Smooth muscle cell of the brain vasculature (primary cell): ENCODE measurements around the gene TSPAN9.
A peak's percentile ranks its signal among the peaks of the same experiment; 100 is the strongest.

Experiments used
- DNase-seq: peaks from one replicate; pipeline ENCODE4 v3.0.0-alpha.2; 2012; ENCODE audit warnings: low read depth, low spot score

TSPAN9 gene

GRCh38 chr12:3274664-3275063 is 197.5 kb downstream of the TSPAN9 start:
- DNase-seq: no peak

- peak; percentile 51 for DNase-seq
These were observed 198.2 kb downstream of the TSPAN9 start for GRCh38 chr12:3275171-3276041.

- no peak for DNase-seq
These were observed 199.0 kb downstream of the TSPAN9 start for GRCh38 chr12:3276226-3276625.

GRCh38 chr12:3277306-3277943 is 200.2 kb downstream of the TSPAN9 start:
- no peak for DNase-seq

GRCh38 chr12:3278681-3279414 is 201.7 kb downstream of the TSPAN9 start:
- DNase-seq: no peak

GRCh38 chr12:3279415-3279780 is 202.2 kb downstream of the TSPAN9 start:
- no peak for DNase-seq

- DNase-seq: no peak
These were observed 202.7 kb downstream of the TSPAN9 start for GRCh38 chr12:3279832-3280231.

GRCh38 chr12:3280967-3281366 is 203.8 kb downstream of the TSPAN9 start:
- no peak for DNase-seq

GRCh38 chr12:3281588-3282383 is 204.6 kb downstream of the TSPAN9 start:
- no peak for DNase-seq

GRCh38 chr12:3282384-3282670 is 205.1 kb downstream of the TSPAN9 start:
- DNase-seq: no peak

GRCh38 chr12:3283137-3283680 is 206.0 kb downstream of the TSPAN9 start:
- DNase-seq: no peak

GRCh38 chr12:3284405-3284804 is 207.2 kb downstream of the TSPAN9 start:
- DNase-seq: no peak

- no peak for DNase-seq
These were observed 208.4 kb downstream of the TSPAN9 start for GRCh38 chr12:3285570-3285969.

GRCh38 chr12:3288690-3289089 is 211.5 kb downstream of the TSPAN9 start:
- no peak for DNase-seq

- no peak for DNase-seq
These were observed 212.5 kb downstream of the TSPAN9 start for GRCh38 chr12:3289702-3290101.

- DNase-seq: no peak
These were observed 214.8 kb downstream of the TSPAN9 start for GRCh38 chr12:3291939-3292338.

GRCh38 chr12:3292677-3293412 is 215.7 kb downstream of the TSPAN9 start:
- no peak for DNase-seq

GRCh38 chr12:3293446-3294161 is 216.4 kb downstream of the TSPAN9 start:
- DNase-seq: no peak

GRCh38 chr12:3294481-3294911 is 217.3 kb downstream of the TSPAN9 start:
- no peak for DNase-seq

GRCh38 chr12:3295225-3295624 is 218.0 kb downstream of the TSPAN9 start:
- no peak for DNase-seq
